Kidney capillary endothelial cell (primary cell): ENCODE measurements around the gene MACC1.
"Not testable (repeated sequence)": the region's sequence is repeated elsewhere in the genome, so short reads cannot be mapped to it uniquely, and the experiment has no call there.

ENCODE experiments used
- DNase-seq: peaks from one replicate; pipeline ENCODE4 v3.0.0-alpha.2; 2018; ENCODE audit warnings: low spot score

MACC1 gene

GRCh38 chr7:20207811-20208210 lies 9.4 kb downstream of the MACC1 start:
- not testable (repeated sequence) for DNase-seq

GRCh38 chr7:20206104-20206896 lies 10.9 kb downstream of the MACC1 start:
- no peak for DNase-seq

GRCh38 chr7:20203316-20203715 lies 13.9 kb downstream of the MACC1 start:
- DNase-seq: no peak

GRCh38 chr7:20201380-20201779 lies 15.8 kb downstream of the MACC1 start:
- DNase-seq: no peak

- no peak for DNase-seq
Observed at GRCh38 chr7:20200971-20201370, 16.2 kb downstream of the MACC1 start.

- DNase-seq: no peak
Observed at GRCh38 chr7:20200361-20200760, 16.8 kb downstream of the MACC1 start.

GRCh38 chr7:20199015-20199737 lies 18.0 kb downstream of the MACC1 start:
- peak; percentile 4 for DNase-seq

GRCh38 chr7:20198260-20198659 lies 18.9 kb downstream of the MACC1 start:
- DNase-seq: no peak

- no peak for DNase-seq
Observed at GRCh38 chr7:20197837-20198236, 19.3 kb downstream of the MACC1 start.

- DNase-seq: no peak
Observed at GRCh38 chr7:20197125-20197748, 19.9 kb downstream of the MACC1 start.

- DNase-seq: no peak
Observed at GRCh38 chr7:20194343-20194995, 22.7 kb downstream of the MACC1 start.

GRCh38 chr7:20193873-20194272 lies 23.3 kb downstream of the MACC1 start:
- no peak for DNase-seq

- no peak for DNase-seq
Observed at GRCh38 chr7:20193242-20193777, 23.9 kb downstream of the MACC1 start.

GRCh38 chr7:20191391-20191869 lies 25.8 kb downstream of the MACC1 start:
- DNase-seq: no peak

GRCh38 chr7:20190560-20191390 lies 26.4 kb downstream of the MACC1 start:
- no peak for DNase-seq

- DNase-seq: no peak
Observed at GRCh38 chr7:20189852-20190251, 27.3 kb downstream of the MACC1 start.

GRCh38 chr7:20188567-20188966 lies 28.6 kb downstream of the MACC1 start:
- no peak for DNase-seq

GRCh38 chr7:20187850-20188249 lies 29.3 kb downstream of the MACC1 start:
- DNase-seq: not testable (repeated sequence)

GRCh38 chr7:20185988-20186387 lies 31.2 kb downstream of the MACC1 start:
- DNase-seq: no peak

GRCh38 chr7:20183086-20183485 lies 34.1 kb downstream of the MACC1 start:
- no peak for DNase-seq

- no peak for DNase-seq
Observed at GRCh38 chr7:20176578-20177242, 40.5 kb downstream of the MACC1 start.
